Breast epithelium (tissue), 4 donors: ENCODE measurements around the gene FGF2. TPM values are rescaled to one million over a fixed set of nuclear protein-coding genes. Genes with fewer than 3 reads are reported as not detected.
"Not testable (repeated sequence)": the region's sequence is repeated elsewhere in the genome, so short reads cannot be mapped to it uniquely, and the experiment has no call there.

Source experiments
- DNase-seq, 2 donors: peaks; one replicate each; pipeline ENCODE4 v3.0.0-alpha.2; 2019; ENCODE audit warnings: low spot score in 2 of 2
- H3K27ac ChIP-seq, 2 donors: fragments of 200-600 bp; sonication (generic) in 1 of 2; one replicate each; pipeline ENCODE4 v1.5.1; 2016 to 2019; ENCODE audit warnings: mild to moderate bottlenecking in 1 of 2
- H3K27me3 ChIP-seq, 2 donors: fragments of 200-600 bp; sonication (generic) in 1 of 2; one replicate each; pipeline versions ENCODE4 v1.5.1 to v1.6.0; 2017 to 2019; ENCODE audit warnings: control low read depth in 1 of 2, mild to moderate bottlenecking in 1 of 2
- H3K36me3 ChIP-seq: fragments of 200-600 bp; one replicate; pipeline ENCODE4 v1.5.1; 2019
- H3K4me1 ChIP-seq, 2 donors: fragments of 200-600 bp; sonication (generic); one replicate each; pipeline ENCODE4 v1.5.1; 2016 to 2019; ENCODE audit warnings: control low read depth in 1 of 2
- H3K4me3 ChIP-seq, 3 donors: fragments of 200-600 bp; sonication (generic); 1 replicate in 2 of 3; 2 replicates in 1 of 3; pipeline ENCODE4 v1.5.1; 2016 to 2019; ENCODE audit warnings: mild to moderate bottlenecking in 3 of 3, moderate library complexity in 2 of 3
- H3K9me3 ChIP-seq, 2 donors: fragments of 200-600 bp; sonication (generic) in 1 of 2; one replicate each; pipeline ENCODE4 v1.5.1; 2016 to 2019; ENCODE audit warnings: control low read depth in 1 of 2
- POLR2A ChIP-seq: fragments of 450-650 bp; IDR thresholded peaks from one replicate; pipeline ENCODE4 v1.6.1; 2016; ENCODE audit warnings: antibody characterized with exemption, mild to moderate bottlenecking, moderate library complexity
- POLR2AphosphoS5 ChIP-seq, 3 donors: sonication (generic); formaldehyde crosslinking; IDR thresholded peaks; one replicate each; pipeline ENCODE4 v1.6.1; 2017; ENCODE audit warnings: antibody characterized with exemption in 3 of 3
- intact Hi-C: fragments of 100-400 bp; cut with DNase I; formaldehyde crosslinking; loops from one replicate; pipeline ENCODE4 v1.15.1; 2023; ENCODE audit warnings: low total_unique reads
- total RNA-seq, 3 donors: library from RNA; depleted of rRNA; stranded (reverse); fragments of >200 nt; gene quantifications; one replicate each; pipeline ENCODE4 v1.1.0, GENCODE V29; 2016
- TF ChIP-seq, protein P1 (sequence below), 3 donors: fragments of 450-650 bp; IDR thresholded peaks; one replicate each; pipeline ENCODE4 v1.5.1; 2016 to 2017; ENCODE audit warnings: antibody characterized with exemption in 3 of 3, mild to moderate bottlenecking in 3 of 3, moderate library complexity in 3 of 3

Gene FGF2
- total RNA-seq, 3 donors from 2014 or later, result 21.6 to 53.6 (median 33.0) TPM

DNA sequence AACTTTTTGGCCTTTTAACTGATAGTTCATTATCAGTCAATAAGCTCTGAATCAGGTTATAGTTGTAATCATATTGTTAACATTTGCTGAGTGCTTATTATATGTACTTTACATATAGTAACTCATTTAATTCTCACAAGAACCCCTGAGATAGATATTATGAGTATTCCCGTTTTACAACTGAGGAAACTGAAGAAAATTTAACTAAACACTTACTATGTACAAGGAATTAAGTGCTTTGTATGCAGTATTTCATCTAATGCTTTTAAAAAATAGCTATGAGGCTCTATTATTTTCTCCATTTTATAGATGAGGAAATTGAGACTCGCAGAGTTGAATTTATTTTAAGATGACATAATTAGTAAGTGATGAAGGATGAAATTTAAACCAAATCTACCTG, 27.7 kb upstream of the FGF2 start:
- TF ChIP-seq POLR2A, result no peak
- TF ChIP-seq, protein P1, sequence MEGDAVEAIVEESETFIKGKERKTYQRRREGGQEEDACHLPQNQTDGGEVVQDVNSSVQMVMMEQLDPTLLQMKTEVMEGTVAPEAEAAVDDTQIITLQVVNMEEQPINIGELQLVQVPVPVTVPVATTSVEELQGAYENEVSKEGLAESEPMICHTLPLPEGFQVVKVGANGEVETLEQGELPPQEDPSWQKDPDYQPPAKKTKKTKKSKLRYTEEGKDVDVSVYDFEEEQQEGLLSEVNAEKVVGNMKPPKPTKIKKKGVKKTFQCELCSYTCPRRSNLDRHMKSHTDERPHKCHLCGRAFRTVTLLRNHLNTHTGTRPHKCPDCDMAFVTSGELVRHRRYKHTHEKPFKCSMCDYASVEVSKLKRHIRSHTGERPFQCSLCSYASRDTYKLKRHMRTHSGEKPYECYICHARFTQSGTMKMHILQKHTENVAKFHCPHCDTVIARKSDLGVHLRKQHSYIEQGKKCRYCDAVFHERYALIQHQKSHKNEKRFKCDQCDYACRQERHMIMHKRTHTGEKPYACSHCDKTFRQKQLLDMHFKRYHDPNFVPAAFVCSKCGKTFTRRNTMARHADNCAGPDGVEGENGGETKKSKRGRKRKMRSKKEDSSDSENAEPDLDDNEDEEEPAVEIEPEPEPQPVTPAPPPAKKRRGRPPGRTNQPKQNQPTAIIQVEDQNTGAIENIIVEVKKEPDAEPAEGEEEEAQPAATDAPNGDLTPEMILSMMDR (IDR thresholded peaks at IDR 0.05), result no peak
- no peak for TF ChIP-seq POLR2AphosphoS5 (IDR thresholded peaks at IDR 0.05)
- no peak overlapping the region for H3K4me3 ChIP-seq
- no peaks in the 10 kb centered on the region for H3K4me1 ChIP-seq
- H3K27me3 ChIP-seq, result no peaks in the 10 kb centered on the region
- no peak for DNase-seq
- intact Hi-C loops, result no loop called here
- H3K9me3 ChIP-seq, result no peaks in the 10 kb centered on the region
- H3K36me3 ChIP-seq, result no peaks in the 10 kb centered on the region
- H3K27ac ChIP-seq, result no peak overlapping the region

DNA sequence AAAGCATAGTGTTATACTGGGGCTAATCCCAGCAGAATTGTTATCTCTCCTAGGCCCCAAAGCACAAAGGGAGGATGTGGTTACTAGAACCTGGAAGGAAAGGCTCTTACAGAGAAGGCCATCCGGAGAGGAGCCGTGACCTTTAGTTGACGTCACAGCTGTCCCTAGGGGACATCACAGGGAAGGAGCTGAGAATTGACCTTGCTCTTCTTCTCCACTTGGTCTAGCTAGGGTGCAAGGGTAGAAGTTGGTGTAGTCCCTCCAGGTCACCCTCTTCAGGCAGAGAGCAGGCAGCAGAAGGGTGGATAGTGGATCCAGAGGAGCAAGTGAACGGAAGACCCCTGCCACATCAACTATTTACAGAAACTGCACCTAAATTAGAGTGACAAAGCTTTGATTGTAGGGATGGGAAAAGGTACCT, 22.8 kb upstream of the FGF2 start:
- Histone ChIP-seq H3K27me3 (no peaks in the 10 kb centered on the region), H3K4me1 (no peaks in the 10 kb centered on the region), H3K9me3 (no peaks in the 10 kb centered on the region), H3K27ac (no peak overlapping the region), H3K4me3 (no peak overlapping the region), H3K36me3 (no peaks in the 10 kb centered on the region)
- DNase-seq, result no peak
- intact Hi-C loops, result no loop called here
- TF ChIP-seq POLR2A (no peak), POLR2AphosphoS5 (IDR thresholded peaks at IDR 0.05) (no peak)
- TF ChIP-seq, protein P1 (IDR thresholded peaks at IDR 0.05), result no peak

DNA sequence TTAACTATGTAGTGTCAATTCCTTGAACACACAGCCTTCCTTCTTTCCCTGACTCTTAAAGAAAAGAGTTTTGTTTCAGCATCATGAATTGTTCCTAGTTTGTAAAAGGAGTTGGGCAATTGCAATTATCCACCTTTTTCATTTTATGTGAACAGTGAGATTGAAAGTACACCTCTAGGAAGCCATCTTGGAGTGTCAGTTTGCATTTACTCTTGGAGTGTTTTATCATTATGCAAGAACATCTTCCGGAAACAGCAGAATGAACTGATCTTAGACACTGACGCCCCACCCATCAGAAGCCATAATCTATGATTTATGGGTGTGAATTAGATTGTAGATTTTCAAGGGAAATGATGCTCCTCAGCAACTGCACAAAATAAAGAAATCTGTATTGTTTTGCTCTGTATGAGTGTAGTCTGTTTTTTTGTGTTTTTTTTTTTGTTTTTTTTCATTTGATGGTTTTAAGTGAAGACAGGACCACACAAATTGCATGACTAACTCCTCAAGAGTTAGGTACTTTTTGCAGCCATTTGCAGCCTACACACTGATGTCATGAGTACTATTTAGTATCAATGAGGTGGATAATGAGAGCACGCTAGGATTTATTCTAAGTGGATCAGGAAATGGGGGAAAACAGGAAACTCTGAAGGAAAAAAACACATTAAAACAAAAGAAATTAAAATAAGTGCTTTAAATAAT, 19.5 kb upstream of the FGF2 start:
- Histone ChIP-seq H3K4me1 (no peaks in the 10 kb centered on the region), H3K4me3 (no peak overlapping the region), H3K27ac (no peak overlapping the region), H3K9me3 (no peaks in the 10 kb centered on the region), H3K27me3 (no peaks in the 10 kb centered on the region), H3K36me3 (no peaks in the 10 kb centered on the region)
- TF ChIP-seq POLR2AphosphoS5 (IDR thresholded peaks at IDR 0.05) (no peak), POLR2A (no peak)
- TF ChIP-seq, protein P1 (IDR thresholded peaks at IDR 0.05), result no peak
- DNase-seq, result no peak
- intact Hi-C loops, result no loop called here

DNA sequence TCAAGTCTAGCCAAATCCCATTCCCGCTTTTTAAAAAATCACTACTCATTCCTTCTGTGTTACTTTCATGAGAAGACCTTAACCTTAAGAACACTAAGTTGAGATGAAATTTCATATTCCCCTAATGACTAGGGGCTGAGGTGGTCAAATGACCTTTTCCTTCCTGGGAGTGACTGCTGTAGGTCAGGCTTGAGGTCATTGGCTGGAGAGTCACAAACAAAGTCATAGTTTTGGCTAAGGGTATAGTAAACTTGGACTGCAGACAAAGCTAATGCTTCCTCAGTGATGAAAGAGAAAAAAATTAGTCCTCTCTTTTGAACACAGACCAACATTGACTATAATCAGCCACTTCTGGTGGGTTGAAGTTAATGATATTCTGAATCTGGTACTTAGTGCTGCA, 16.0 kb upstream of the FGF2 start:
- Histone ChIP-seq H3K4me1 (no peaks in the 10 kb centered on the region), H3K9me3 (no peaks in the 10 kb centered on the region), H3K36me3 (no peaks in the 10 kb centered on the region), H3K27ac (no peak overlapping the region), H3K27me3 (no peaks in the 10 kb centered on the region), H3K4me3 (no peak overlapping the region)
- intact Hi-C loops, result no loop called here
- TF ChIP-seq POLR2A (no peak), POLR2AphosphoS5 (IDR thresholded peaks at IDR 0.05) (no peak)
- TF ChIP-seq, protein P1 (IDR thresholded peaks at IDR 0.05), result no peak
- DNase-seq, result no peak

DNA sequence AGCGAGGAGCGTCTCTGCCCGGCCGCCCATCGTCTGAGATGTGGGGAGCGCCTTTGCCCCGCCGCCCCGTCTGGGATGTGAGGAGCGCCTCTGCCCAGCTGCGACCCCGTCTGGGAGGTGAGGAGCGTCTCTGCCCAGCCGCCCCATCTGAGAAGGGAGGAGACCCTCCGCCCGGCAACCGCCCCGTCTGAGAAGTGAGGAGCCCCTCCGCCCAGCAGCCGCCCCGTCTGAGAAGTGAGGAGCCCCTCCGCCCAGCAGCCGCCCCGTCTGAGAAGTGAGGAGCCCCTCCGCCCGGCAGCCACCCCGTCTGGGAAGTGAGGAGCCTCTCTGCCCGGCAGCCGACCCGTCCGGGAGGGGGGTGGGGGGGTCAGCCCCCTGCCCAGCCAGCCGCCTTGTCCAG, 14.8 kb upstream of the FGF2 start:
- H3K27ac ChIP-seq, H3K4me1 ChIP-seq, H3K9me3 ChIP-seq, DNase-seq, H3K4me3 ChIP-seq, intact Hi-C loops, H3K27me3 ChIP-seq, H3K36me3 ChIP-seq: not testable (repeated sequence)

DNA sequence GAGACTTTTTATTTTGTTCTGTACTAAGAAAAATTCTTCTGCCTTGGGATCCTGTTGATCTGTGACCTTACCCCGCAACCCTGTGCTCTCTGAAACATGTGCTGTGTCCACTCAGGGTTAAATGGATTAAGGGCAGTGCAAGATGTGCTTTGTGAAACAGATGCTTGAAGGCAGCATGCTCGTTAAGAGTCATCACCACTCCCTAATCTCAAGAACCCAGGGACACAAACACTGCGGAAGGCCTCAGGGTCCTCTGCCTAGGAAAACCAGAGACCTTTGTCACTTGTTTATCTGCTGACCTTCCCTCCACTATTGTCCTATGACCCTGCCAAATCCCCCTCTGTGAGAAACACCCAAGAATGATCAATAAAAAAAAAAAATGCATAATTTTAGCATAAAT, 13.8 kb upstream of the FGF2 start:
- H3K4me1 ChIP-seq, H3K27me3 ChIP-seq, H3K4me3 ChIP-seq, DNase-seq, H3K36me3 ChIP-seq, H3K27ac ChIP-seq, H3K9me3 ChIP-seq, intact Hi-C loops: not testable (repeated sequence)
